ENCODE results near the gene PER1.
A peak's percentile ranks its signal among the peaks of the same experiment; 100 is the strongest.

Gene PER1

GRCh38 chr17:8153031-8153451 is 837 bp upstream of the PER1 start:
- no peak for DNase-seq (ENCODE audit: low read depth in 3 of 3)

DNA sequence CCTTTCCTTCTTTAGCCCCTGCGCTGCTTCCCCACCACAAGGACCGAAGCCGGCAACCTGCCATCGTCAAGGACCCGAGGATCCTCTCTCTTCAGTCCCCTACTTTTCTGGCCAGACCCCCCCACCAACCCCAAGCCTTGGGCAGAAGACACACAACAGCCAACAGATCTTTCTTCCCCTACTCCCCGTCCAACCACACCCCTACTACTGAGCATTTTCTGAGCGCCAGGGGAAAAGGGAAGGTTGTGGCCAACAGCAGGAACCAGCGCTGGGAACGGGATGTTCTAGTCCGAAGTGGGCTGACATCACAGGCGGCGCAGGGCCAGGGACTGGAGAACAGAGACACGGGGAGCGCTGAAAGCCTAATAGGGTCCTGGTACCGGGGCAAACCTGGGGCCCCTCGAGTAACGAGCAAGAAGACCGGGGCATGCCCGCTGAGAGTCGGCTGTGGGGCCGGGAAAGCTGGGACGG is 528 bp downstream of the PER1 start:
- no peak for DNase-seq (ENCODE audit: low read depth in 3 of 3)

DNA sequence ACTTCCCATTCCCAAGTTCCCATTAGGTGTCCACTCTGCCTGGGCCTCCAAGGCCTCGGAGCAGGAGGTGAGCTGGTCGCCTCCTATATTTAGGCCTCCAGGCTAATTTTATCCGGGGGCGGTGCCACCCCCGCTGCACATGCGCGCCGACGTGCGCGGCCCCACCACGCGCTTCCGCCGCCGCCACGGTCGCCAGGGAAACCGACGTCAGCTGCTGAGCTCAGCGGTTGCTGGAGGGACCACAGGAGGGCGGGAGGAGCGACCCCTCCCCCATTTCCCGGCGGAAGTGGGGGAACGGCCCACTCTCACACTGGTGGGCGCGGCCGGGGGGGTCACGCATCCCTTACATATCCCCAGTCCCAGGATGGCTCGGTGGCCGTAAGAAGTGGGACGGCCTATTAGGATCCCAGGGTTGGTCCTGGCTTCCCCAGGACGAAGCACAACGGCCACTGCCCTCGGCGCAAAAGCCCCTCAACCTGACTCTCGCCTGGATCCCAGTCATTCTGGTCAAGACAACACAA is 1.0 kb downstream of the PER1 start:
- peak; percentile 76 to 90 (median 78) for DNase-seq (ENCODE audit: low read depth in 3 of 3)

DNA sequence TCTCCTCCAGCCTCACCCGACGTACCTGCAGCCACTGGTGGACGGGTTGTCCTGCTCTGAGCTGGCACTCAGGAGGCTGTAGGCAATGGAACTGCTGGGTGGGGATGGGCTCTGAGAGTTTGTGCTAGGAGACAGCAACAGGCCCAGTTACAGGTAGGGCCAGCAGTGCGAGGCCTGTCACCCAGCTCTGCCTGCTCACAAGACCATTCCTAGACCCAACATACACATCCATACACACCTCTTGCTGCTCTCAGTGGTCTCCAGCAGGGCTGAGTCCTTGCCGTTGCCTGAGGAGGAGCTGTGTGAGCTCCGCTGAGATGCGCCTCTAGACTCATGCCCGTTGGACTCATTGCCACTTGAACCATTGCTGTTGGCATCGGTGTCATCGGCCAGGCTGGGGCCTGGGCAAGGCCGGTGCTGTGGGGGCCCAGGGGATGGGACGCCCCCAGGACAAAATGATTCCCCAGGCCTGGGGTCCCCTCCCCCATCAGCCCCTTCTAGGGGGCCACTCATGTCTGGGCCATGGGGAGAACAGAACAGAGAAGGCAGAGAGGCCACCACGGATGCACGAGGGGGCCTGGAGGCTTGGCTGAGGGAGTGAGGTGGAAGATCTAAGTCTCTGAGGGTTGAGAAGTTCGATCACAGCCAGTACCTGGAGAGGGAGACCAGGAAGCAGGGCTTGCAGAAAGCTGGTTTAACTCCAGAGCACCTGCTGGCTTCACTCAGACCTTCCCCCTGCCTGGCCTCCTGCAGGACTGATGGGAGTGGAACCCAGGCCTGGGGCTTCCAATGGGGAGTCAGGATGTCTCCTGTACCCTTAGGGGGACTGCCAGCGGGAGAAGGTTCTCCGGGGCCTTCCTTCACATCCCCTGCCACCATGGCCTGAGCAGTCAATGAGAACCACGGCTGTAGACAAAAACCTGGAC is 1.7 kb downstream of the PER1 start:
- no peak for DNase-seq (ENCODE audit: low read depth in 3 of 3)

DNA sequence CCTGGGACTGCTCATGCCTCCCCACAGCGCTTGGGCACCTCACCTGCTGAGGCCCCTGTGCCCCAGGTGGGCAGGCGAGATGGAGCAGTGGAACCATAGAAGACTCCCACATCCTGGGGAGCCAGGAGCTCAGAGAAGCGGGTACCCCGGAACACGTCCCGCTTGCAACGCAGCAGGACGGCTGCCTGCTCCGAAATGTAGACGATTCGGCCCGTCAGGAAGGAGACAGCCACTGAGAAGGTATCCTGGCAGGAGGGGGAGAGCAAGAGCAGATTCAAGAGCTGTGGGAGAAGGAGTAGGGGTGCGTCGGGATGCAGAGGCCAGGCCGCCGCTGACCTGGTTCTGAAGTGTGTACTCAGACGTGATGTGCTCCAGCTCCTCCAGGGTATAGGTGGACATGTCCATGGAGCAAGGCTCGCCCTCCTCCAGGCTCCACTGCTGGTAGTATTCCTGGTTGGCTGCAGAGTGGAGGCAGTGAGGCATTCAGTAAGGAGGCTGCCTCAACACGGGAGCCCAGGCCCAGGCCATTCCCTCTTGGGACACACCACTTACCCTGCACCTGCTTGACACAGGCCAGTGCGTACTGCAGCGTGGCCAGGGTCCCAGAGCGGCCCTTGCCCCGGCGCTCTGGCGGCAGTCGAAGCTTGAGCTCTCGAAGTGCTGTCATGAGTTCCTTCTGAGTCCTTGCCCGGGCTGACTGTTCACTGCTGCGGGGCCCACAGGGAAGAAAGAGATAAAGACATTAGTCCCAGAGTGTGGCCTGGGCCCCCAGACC is 2.6 kb downstream of the PER1 start:
- no peak for DNase-seq (ENCODE audit: low read depth in 3 of 3)

- DNase-seq (ENCODE audit: low read depth in 3 of 3), result no peak
These were observed 3.6 kb downstream of the PER1 start for GRCh38 chr17:8148560-8148959.

GRCh38 chr17:8147805-8148404 is 4.3 kb downstream of the PER1 start:
- no peak for DNase-seq (ENCODE audit: low read depth in 3 of 3)

DNA sequence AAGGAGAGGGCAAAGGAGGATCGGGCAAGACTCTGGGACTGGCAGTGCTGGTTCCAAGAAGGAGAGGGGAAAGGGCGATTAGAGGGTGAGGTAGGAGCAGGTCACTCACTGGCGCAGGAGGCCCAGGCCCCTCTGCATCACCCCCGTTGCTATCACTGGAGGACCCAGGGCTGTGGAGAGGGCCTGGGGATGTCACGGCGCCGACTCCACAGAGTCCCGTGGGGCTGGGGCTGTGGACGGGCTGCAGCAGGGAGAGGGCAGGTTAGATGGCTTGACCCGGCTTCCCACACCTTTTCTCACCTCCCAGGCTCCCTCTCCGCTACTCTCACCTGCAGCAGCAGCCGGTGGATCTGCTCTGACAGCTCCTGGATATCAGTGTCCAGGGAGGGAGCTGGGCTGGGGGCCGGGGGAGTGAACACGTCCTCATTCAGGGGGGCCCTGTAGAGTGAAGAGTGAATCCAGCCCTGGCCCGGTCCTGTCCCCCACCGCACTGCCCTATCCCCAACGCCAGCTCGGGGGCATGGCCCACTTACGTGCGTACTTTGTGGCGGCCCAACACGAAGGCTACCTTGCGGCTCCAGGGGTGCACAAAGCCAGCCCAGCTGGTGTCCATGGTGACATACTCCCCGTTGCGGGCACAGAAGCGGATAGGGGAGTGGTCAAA is 4.9 kb downstream of the PER1 start:
- no peak for DNase-seq (ENCODE audit: low read depth in 3 of 3)

- DNase-seq (ENCODE audit: low read depth in 3 of 3), result no peak
These were observed 5.6 kb downstream of the PER1 start for GRCh38 chr17:8146381-8147140.

- DNase-seq (ENCODE audit: low read depth in 3 of 3), result no peak
These were observed 6.4 kb downstream of the PER1 start for GRCh38 chr17:8145811-8146210.

DNA sequence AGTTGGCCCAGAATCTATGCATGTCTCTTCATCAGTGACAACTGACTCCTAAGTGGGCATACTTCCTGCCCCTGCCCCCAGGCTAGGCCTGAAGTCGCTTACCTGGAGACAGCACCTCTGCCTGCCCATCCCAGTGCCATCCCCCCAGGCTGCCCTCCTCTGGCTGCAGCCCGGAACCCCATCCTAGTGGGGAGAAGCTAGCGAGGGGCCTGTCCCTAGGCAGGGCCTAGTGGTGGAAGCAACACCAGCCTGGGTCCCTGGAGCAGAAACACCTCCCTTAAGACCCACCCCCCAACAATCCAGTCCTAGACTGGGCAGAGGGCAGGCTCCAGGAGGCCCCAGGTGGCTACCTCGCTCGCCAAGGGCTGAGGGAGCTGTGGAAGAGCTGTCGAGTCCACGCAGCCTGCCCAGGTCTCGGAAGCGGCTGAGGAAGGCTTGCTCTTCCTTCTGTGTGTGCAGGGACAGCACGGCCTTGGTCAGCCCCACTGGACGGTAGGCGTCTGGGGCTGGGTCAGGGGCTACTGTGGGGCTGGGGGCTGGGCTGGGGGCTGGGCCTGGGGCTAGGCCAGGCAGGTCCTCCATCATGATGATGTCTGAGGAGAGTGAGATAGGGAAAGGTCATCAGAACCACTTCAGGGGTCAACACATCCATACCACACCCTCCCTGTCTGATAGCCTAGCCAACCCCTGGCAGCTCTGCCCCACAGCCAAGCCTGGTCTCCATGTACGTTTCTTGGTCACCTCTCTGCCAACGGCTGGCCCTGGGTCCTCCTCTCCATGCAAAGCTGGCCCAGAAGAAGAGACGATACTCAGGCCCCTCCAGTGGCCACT is 7.6 kb downstream of the PER1 start:
- DNase-seq (ENCODE audit: low read depth in 3 of 3), result no peak

DNA sequence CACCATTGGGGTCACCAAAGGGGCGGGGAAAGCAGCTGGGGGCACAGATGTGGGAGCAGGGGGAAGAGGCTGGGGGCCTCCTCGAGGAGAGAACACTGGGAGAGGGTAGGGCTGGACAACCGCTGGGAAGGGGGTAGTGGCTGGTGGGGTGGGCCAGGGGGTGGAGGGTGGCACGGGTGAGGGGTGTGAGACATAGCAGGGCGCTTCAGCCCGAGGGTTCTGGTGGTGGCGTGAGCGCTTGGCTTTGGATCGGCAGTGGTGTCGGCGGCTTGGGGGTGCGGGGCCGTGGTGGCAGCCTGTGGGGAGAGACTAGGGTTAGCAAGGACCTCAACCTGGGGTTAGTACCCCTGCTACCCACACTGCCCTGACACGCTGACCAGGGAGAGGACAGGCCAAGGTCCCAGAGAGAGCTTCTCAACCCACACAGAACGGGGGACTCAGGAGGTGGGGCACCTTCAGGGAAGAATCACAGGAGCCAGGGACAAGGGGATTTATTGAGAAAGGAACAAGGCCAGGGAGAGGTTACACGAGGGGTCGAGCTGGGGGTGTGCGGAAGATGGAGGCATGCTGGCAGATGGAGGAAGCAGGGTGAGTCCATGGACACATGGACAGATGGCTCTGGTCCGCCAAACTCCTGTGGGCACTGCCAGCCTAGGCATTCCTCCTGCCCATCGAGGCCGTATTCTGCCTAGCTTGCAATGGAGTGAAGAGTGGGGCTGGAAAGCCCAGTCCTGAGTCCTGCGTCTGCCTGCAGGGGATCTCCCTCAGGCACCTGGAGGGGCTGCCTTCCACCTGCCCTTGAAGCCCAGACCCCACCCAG is 8.4 kb downstream of the PER1 start:
- no peak for DNase-seq (ENCODE audit: low read depth in 3 of 3)

- no peak for DNase-seq (ENCODE audit: low read depth in 3 of 3)
These were observed 9.2 kb downstream of the PER1 start for GRCh38 chr17:8142887-8143580.

DNA sequence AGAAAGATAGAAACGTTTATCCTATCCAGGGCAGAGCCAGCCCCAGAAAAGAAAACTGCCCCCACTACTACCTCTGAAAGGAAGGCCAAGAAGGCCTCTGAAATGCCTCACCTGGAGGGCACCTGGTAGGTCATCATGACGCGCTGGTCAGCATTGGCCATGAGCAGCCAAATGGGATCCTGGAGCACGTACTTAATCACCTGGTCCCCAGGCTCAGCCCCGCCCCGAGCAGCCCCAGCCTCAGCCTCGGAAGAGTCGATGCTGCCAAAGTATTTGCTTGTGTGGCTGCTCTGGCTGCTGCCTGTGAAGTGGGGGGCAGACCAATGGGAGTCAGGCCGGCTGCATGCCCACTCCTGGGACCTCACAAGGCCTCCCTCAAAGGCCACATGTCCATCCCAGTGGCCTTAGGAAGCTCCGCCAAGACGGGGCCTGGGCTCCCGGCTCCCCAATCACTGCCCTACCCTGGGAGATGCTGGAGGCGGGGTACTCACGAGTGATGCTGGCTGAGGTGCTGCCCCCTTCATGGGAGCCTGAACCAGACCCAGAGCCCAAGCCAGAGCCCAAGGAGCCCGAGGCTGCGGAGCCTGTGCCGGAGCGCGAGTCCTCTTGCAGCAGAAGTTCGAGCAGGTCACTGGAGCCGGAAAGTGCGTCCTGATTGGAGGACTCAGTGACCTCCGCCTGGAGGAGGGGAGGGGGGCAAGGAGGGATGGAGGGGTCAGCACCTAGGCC is 9.9 kb downstream of the PER1 start:
- DNase-seq (ENCODE audit: low read depth in 3 of 3), result no peak

GRCh38 chr17:8141741-8142140 is 10.5 kb downstream of the PER1 start:
- no peak for DNase-seq (ENCODE audit: low read depth in 3 of 3)

- no peak for DNase-seq (ENCODE audit: low read depth in 3 of 3)
These were observed 11.2 kb downstream of the PER1 start for GRCh38 chr17:8141045-8141444.
